T follicular helper cell (primary cell): ENCODE results near the gene ERBB4.
"Not testable (repeated sequence)": the region's sequence is repeated elsewhere in the genome, so short reads cannot be mapped to it uniquely, and the experiment has no call there.

Experiments
- DNase-seq: peaks from one replicate; pipeline ENCODE4 v3.0.0-alpha.2; 2020; ENCODE audit warnings: low read depth

Gene ERBB4

DNA sequence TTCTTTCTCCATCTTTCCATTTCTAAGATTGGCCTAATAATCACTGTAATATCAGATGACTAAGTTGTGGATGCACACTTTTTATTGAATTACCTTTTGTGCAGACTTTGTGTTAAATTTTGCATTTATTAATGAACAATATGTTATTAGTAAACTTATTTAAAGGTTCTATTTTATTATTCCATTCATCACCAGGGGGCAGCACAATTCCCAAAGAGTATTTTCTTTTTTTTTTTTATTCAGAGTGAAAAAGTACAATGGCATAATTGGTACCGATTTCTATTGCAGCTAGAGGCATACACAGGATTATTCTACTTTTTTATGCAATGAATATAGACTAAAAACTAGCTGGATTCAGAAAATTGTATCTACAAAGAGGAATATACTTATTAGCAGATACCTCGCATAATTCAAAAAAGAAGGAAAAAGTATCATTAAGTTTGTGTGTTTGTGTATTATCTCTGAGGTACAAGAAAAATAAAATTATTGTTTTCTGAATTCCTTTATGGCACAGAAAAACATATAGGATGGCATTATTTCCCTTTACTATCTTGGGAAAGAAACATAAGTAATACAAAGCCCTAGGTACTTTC is 390.6 kb downstream of the ERBB4 start:
- no peak for DNase-seq

GRCh38 chr2:212146416-212146815 is 392.2 kb downstream of the ERBB4 start:
- no peak for DNase-seq

GRCh38 chr2:212145121-212145520 is 393.5 kb downstream of the ERBB4 start:
- no peak for DNase-seq

- no peak for DNase-seq
Measured at GRCh38 chr2:212142631-212143030, 396.0 kb downstream of the ERBB4 start.

DNA sequence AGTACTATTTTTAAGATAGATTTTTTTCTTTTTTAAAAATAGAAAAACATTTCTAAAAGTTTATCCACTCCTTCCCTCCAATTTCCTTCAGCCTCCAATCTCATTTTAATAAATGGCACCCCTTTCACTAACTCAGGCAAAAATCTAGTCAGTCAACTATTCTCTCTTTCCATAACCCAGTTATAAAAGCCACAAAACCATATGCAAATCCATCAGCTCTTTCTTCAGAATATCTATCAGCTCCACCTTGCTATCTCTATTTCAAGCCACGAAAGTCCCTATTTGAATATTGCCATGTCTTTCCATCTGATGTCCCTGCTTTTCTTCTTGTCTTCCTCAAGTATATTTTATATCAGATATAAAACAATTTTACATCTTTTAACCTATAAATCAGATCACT is 397.1 kb downstream of the ERBB4 start:
- no peak for DNase-seq

- DNase-seq, result no peak
Measured at GRCh38 chr2:212136216-212136795, 402.3 kb downstream of the ERBB4 start.

GRCh38 chr2:212135739-212136138 is 402.9 kb downstream of the ERBB4 start:
- no peak for DNase-seq

DNA sequence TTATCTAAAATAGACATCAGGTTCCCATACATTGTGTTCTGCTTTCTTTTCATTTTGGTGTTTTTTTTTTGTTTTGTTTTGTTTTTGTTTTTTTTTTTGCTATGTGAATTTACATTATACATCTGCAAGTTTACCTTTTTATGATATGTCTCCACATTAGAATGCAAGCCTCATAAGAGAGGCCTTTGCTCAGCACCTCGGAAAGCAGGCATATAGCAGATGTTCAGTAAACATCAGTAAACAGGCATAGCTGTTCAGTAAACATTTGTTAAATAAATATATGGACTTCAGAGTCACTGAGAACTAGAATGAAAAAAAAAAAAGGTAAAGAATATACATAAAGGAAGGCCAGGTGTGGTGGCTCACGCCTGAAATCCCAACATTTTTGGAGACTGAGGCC is 405.3 kb downstream of the ERBB4 start:
- no peak for DNase-seq

DNA sequence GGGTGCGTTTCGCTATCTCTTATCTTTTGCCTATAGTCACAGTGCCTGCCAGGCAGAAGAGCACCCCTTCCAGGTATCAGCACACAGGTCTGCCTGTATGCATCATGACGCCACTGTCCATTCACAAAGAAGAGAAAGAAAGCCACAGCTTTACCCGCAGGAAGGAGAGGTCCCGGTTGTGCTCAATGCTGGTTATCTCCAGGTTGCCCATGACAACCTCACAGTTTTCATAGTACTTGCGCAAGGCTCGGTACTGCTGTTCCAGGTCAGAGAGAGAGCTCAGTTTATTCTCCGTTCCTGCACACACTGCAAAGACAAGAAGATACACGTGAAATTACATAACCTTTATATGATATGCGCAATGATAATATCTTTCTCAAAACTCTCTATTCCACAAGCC is 414.0 kb downstream of the ERBB4 start:
- DNase-seq, result no peak

- DNase-seq, result no peak
Measured at GRCh38 chr2:212119591-212119990, 419.0 kb downstream of the ERBB4 start.

DNA sequence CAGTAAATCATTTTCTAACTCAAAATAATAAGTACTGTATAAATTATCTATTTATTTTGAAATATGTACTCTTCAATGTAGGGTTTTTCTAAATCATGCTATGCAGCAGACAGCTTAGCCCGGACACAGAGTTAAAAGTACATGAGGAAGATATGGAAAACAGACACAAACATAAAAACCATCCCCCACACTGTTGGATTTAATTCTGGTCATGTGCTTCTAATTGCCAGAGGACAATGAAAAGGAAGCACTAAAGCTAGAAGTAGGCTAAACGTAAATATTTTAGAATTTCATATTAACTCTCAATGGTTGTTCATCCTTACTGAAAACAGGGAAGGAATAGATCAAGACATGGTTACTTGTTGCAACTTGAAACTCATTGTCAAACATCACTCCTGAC is 420.7 kb downstream of the ERBB4 start:
- DNase-seq, result no peak

GRCh38 chr2:212114489-212114888 is 424.1 kb downstream of the ERBB4 start:
- DNase-seq, result no peak

GRCh38 chr2:212112401-212112800 is 426.2 kb downstream of the ERBB4 start:
- DNase-seq, result no peak

DNA sequence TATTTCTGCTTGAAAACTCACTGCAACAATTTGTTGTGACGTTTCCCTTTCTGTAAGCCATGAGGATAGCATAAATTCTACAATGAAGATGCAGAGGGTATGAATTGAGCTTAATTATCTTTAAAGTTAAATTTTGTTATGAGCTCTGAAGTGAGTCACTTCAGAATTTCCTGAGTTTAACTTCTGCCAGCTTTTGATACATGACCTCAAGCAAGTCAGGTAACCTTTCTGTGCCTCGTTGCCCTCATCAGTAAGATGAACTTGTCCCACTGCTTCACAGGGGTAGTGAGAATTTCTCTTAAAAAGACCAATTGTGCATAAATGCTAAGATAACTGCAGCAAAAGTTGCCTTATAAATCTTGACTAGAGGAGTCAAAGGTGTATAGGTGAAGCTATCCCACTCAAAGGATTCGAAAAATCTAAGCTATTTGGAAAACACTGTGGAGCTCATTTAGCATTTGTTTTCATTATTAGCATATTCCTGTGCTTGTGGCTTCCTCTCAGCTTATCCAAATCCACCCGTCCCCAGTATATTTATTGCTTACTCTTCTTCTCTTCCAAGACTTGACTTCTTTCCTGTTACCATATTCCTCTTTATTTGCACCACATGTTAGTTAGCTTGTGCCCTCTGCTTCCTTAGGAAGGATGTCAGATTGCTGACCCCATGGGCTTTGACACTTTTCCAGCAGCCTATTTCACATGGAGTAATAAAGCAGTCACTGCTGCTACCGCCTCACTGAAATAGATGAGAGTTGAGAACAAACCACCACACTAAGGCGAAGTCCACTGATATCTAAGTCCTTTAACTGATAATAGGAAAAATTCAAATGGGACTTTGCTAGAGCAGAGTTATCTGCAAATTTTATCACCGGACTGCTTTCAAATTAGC is 428.6 kb downstream of the ERBB4 start:
- no peak for DNase-seq

DNA sequence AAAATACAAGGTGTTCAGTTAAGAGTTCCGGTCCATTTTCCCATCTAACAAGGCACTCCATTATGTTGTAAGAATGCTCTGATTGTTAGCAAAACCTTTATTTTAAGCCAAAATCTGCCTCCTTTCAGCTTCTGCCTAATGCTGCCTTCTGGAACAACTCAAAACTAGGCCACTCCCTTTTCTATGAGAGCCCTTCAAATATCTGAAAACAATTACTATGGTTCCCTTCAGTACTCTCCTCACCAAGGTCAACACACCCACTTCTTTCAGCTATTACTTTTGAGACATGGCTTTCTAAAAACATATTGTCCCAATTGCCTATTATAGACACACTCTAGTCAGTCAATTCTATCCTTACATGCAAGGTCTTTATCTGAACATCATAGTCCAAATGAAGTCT is 429.4 kb downstream of the ERBB4 start:
- DNase-seq, result no peak

DNA sequence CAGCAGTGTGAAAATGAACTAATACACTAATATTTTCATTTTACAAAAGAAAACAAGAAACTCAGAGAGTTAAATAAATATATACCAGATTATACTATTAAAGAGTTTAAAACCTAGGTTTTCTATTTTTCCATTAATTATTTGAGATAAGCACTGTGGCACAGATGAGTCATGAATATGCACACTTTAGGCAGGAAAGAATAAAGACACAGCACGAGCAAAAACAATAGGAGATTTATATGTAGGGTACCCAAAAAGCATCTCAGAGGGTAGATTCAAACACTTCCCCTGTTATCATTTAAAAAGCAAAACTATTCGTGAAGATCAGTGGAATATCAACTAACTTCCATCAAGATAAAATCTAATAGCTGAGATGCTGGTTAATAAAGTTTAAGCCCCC is 430.6 kb downstream of the ERBB4 start:
- DNase-seq, result no peak

DNA sequence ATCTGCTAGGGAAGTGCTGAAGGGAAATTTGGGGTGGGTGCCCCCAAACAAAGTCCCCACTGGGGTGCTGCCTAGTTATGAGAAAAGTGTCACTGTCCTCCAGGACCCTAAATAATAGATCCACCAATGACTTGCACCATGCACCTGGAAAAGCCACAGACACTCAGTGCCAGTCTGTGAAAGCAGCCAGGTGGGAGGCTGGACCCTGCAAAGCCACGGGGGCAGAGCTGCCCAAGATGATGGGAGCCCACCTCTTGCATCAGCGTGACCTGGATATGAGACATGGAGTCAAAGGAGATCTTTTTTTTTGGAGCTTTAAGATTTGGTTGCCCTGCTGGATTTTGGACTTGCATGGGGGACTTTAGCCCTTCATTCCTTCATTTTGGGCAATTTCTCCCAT is 431.6 kb downstream of the ERBB4 start:
- no peak for DNase-seq

- DNase-seq, result not testable (repeated sequence)
Measured at GRCh38 chr2:212106536-212106935, 432.1 kb downstream of the ERBB4 start.

- no peak for DNase-seq
Measured at GRCh38 chr2:212099658-212100057, 438.9 kb downstream of the ERBB4 start.

- no peak for DNase-seq
Measured at GRCh38 chr2:212098966-212099365, 439.6 kb downstream of the ERBB4 start.

GRCh38 chr2:212097001-212097400 is 441.6 kb downstream of the ERBB4 start:
- no peak for DNase-seq

GRCh38 chr2:212089873-212090272 is 448.7 kb downstream of the ERBB4 start:
- no peak for DNase-seq

GRCh38 chr2:212088353-212088752 is 450.2 kb downstream of the ERBB4 start:
- no peak for DNase-seq
